Measurements from ENCODE around the gene TM7SF2. TPM values are rescaled to one million over a fixed set of nuclear protein-coding genes. Genes with fewer than 3 reads are reported as not detected.

The TM7SF2 gene
- total RNA-seq, 2 experiments from 2014 or later: 12.4 to 17.5 TPM

- ATAC-seq: no peak
These were observed 44.6 kb downstream of the TM7SF2 start for GRCh38 chr11:65156256-65156655.

DNA sequence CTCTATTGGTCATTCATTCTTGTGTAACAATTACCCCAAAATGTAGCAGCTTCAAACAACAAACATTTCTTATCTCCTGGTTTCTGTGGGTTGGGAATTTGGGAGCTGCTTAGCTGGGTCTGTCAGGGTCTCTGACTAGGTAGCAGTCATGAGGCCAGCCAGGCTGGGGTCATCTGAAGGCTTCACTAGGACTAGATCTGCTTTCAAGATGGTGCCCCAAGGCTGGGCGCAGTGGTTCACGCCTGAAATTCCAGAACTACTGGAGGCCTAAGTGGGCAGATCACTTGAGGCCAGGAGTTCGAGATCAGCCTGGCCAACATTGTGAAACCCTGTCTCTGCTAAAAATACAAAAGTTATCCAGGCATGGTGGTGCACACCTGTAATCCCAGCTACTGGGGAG, 45.3 kb downstream of the TM7SF2 start:
- H3K36me3 Mint-ChIP-seq (ENCODE audit: low read depth): no peaks in the 10 kb centered on the region
- intact Hi-C loops (cut with micrococcal nuclease): no loop called here
- no peaks in the 10 kb centered on the region for H3K27me3 Mint-ChIP-seq
- ChIA-PET POLR2A (interaction anchor here (1.2 kb wide), 1 partner anchor 21 kb away, joined by 3 read pairs; no protein-coding TSS in a partner anchor), CTCF (no interaction called here)
- no peaks in the 10 kb centered on the region for H3K4me1 Mint-ChIP-seq (ENCODE audit: low read depth)
- no peaks in the 10 kb centered on the region for H3K9me3 Mint-ChIP-seq
- ATAC-seq (no peak), DNase-seq (no peak)
- no peak overlapping the region for H3K27ac Mint-ChIP-seq
- H3K4me3 Mint-ChIP-seq: no peak overlapping the region
- TF ChIP-seq, protein P1, sequence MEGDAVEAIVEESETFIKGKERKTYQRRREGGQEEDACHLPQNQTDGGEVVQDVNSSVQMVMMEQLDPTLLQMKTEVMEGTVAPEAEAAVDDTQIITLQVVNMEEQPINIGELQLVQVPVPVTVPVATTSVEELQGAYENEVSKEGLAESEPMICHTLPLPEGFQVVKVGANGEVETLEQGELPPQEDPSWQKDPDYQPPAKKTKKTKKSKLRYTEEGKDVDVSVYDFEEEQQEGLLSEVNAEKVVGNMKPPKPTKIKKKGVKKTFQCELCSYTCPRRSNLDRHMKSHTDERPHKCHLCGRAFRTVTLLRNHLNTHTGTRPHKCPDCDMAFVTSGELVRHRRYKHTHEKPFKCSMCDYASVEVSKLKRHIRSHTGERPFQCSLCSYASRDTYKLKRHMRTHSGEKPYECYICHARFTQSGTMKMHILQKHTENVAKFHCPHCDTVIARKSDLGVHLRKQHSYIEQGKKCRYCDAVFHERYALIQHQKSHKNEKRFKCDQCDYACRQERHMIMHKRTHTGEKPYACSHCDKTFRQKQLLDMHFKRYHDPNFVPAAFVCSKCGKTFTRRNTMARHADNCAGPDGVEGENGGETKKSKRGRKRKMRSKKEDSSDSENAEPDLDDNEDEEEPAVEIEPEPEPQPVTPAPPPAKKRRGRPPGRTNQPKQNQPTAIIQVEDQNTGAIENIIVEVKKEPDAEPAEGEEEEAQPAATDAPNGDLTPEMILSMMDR (IDR thresholded peaks at IDR 0.05): no peak

More at GRCh38 chr11:65156256-65156655, 44.6 kb downstream of the TM7SF2 start:
- ChIA-PET CTCF (no interaction called here), POLR2A (interaction anchor here (1.2 kb wide), 1 partner anchor 21 kb away, joined by 3 read pairs; no protein-coding TSS in a partner anchor)
- DNase-seq: no peak
- TF ChIP-seq, protein P1 (IDR thresholded peaks at IDR 0.05): no peak
- no peak overlapping the region for H3K4me3 Mint-ChIP-seq
- no peaks in the 10 kb centered on the region for H3K27me3 Mint-ChIP-seq
- no peak overlapping the region for H3K27ac Mint-ChIP-seq
- no peaks in the 10 kb centered on the region for H3K4me1 Mint-ChIP-seq (ENCODE audit: low read depth)
- no peaks in the 10 kb centered on the region for H3K9me3 Mint-ChIP-seq
- intact Hi-C loops (cut with micrococcal nuclease): no loop called here
- H3K36me3 Mint-ChIP-seq (ENCODE audit: low read depth): no peaks in the 10 kb centered on the region

GRCh38 chr11:65157336-65157735, 45.7 kb downstream of the TM7SF2 start:
- CTCF ChIA-PET: no interaction called here
- Mint-ChIP-seq H3K4me3 (no peak overlapping the region), H3K27me3 (no peaks in the 10 kb centered on the region), H3K36me3 (ENCODE audit: low read depth) (no peaks in the 10 kb centered on the region), H3K9me3 (no peaks in the 10 kb centered on the region), H3K4me1 (ENCODE audit: low read depth) (no peaks in the 10 kb centered on the region), H3K27ac (no peak overlapping the region)
- intact Hi-C loops (cut with micrococcal nuclease): no loop called here
- POLR2A ChIA-PET: interaction anchor here (1.2 kb wide), 1 partner anchor 22 kb away, joined by 3 read pairs; no protein-coding TSS in a partner anchor
- DNase-seq (no peak), ATAC-seq (no peak)
- TF ChIP-seq, protein P1 (IDR thresholded peaks at IDR 0.05): no peak

GRCh38 chr11:65159012-65159411, 47.3 kb downstream of the TM7SF2 start:
- H3K9me3 Mint-ChIP-seq: no peaks in the 10 kb centered on the region

GRCh38 chr11:65160643-65161042, 49.0 kb downstream of the TM7SF2 start:
- Mint-ChIP-seq H3K27me3 (no peaks in the 10 kb centered on the region), H3K36me3 (ENCODE audit: low read depth) (no peaks in the 10 kb centered on the region), H3K4me1 (ENCODE audit: low read depth) (no peaks in the 10 kb centered on the region), H3K4me3 (no peak overlapping the region), H3K27ac (no peak overlapping the region), H3K9me3 (no peaks in the 10 kb centered on the region)
- ChIA-PET CTCF (interaction anchor here (1.7 kb wide), 1 partner anchor 20 kb away, joined by 5 read pairs; the partner anchor contains the start of gene CAPN1), POLR2A (no interaction called here)
- intact Hi-C loops (cut with micrococcal nuclease): no loop called here
- DNase-seq (no peak), ATAC-seq (no peak)
- TF ChIP-seq, protein P1 (IDR thresholded peaks at IDR 0.05): no peak

More at GRCh38 chr11:65159012-65159411, 47.3 kb downstream of the TM7SF2 start:
- POLR2A ChIA-PET: no interaction called here
- Mint-ChIP-seq H3K27me3 (no peaks in the 10 kb centered on the region), H3K27ac (no peak overlapping the region), H3K4me1 (ENCODE audit: low read depth) (no peaks in the 10 kb centered on the region), H3K4me3 (no peak overlapping the region), H3K36me3 (ENCODE audit: low read depth) (no peaks in the 10 kb centered on the region)
- TF ChIP-seq, protein P1 (IDR thresholded peaks at IDR 0.05): no peak
- no peak for DNase-seq
- intact Hi-C loops (cut with micrococcal nuclease): no loop called here
- CTCF ChIA-PET: interaction anchor here (1.3 kb wide), 1 partner anchor 66 kb away, joined by 3 read pairs; no protein-coding TSS in a partner anchor
- ATAC-seq: no peak

Data from activated CD8-positive, alpha-beta T cell treated with anti-CD3 and anti-CD28 coated beads for 36 hours (primary cell).